Fibroblast of mammary gland (primary cell): ENCODE results near the gene ZNF516.

Source experiments
- DNase-seq: peaks from one replicate; pipeline ENCODE4 v3.0.0-alpha.2; 2010; ENCODE audit warnings: low read depth
- H3K4me3 ChIP-seq: 2 replicates; pipeline ENCODE4 v1.5.1; 2011; ENCODE audit warnings: low read depth, mild to moderate bottlenecking, low read length, moderate library complexity; ENCODE audit not compliant: control insufficient read depth
- CTCF ChIP-seq: conservative IDR thresholded peaks from 2 replicates; pipeline ENCODE4 v1.5.1; 2011; ENCODE audit warnings: low read depth, low read length, inconsistent platforms; ENCODE audit not compliant: control insufficient read depth, insufficient read depth

Gene ZNF516

GRCh38 chr18:76396792-76397191 is 98.2 kb downstream of the ZNF516 start:
- no peak for TF ChIP-seq CTCF
- DNase-seq = no peak
- H3K4me3 ChIP-seq = no peak overlapping the region

GRCh38 chr18:76395609-76396008 is 99.4 kb downstream of the ZNF516 start:
- TF ChIP-seq CTCF = no peak
- no peak overlapping the region for H3K4me3 ChIP-seq
- DNase-seq = no peak

DNA sequence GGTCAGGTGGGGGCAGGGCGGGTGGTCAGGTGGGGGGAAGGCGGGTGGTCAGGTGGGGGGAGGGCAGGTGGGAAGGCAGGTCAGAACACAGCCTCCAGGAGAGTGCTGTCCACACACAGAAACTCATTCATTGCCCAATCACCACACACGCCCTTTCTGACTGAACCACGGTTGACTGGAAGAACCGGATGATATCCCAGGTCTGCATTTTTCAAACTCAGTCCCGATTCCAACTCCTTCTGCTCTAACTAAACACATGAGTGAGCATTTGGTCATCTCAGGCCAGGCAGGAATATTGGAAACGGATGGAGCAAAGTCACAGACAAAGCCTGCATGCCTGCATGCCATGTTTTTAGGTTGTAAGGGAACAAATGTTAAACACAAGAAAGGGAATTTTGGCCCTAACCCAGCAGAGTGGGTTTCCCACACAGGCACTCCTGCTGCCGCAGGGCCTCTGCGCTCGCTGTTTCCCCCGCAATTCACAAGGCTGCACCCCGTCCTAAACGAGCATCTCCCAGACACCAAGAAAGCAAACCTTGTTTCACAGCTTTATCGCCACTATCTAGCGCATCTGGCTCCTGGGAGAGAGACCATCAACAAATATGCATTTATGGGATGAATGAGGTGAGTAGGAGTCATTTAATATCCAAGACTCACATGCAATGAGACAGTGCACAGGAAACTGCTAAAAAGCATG is 100.1 kb downstream of the ZNF516 start:
- TF ChIP-seq CTCF = no peak
- peak; percentile 72 for DNase-seq
- H3K4me3 ChIP-seq = no peak overlapping the region

- DNase-seq = no peak
- no peak for TF ChIP-seq CTCF
- no peak overlapping the region for H3K4me3 ChIP-seq
Observed at GRCh38 chr18:76392349-76392748, 102.7 kb downstream of the ZNF516 start.

DNA sequence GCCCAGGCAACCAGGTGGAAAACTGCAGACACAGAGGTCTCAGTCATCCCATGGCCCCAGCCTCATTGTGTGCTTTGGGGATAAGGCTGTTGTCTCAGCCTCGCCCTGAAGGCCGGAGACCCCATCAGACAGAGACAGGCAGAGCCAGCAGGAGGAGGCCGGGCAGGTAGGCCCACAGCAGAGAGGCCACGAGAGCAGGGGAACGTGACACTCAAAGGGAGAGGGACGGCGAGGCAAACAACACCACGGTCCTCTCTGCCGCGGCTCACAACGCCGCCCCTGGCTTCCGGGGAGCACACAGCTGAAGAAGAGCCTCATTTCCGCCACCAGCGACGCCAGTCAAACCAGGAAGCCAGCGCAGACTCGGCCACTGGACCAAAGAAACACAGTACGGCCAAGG is 103.3 kb downstream of the ZNF516 start:
- no peak overlapping the region for H3K4me3 ChIP-seq
- no peak for DNase-seq
- no peak for TF ChIP-seq CTCF

DNA sequence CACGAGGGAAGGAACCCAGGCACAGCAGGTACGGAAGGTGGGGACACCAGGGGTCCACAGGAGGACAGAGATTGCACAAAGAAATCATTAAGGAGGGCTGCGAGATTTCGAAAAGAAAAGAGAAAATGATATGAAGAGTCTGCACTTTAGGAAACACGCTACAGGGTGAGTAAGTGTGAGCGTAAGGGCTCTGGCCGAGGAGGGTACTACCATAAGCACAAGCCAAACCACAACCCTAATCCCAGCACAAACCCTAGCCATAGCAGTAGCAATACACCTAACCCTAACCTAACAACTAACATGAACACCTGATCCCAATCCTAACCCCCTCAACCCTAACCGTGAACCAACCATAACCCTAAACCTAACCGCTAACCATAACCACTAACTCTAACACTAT is 104.0 kb downstream of the ZNF516 start:
- TF ChIP-seq CTCF = no peak
- DNase-seq = no peak
- no peak overlapping the region for H3K4me3 ChIP-seq
